ENCODE results near the gene HSPG2. TPM values are rescaled to one million over a fixed set of nuclear protein-coding genes. Genes with fewer than 3 reads are reported as not detected.

Gene HSPG2
- 281 and 358 TPM in 2 replicates for total RNA-seq

GRCh38 chr1:21937034-21937371, at the start of gene HSPG2:
TSS of gene HSPG2 (minus strand) at chr1:21937310. CDS start at chr1:21937217, 93 bp downstream.

GRCh38 chr1:21976703-21977239, 39.7 kb upstream of the HSPG2 start, which contains the start of gene CELA3B:
TSS of gene CELA3B (plus strand) at chr1:21977022. CDS start at chr1:21977040, 18 bp downstream.

GRCh38 chr1:21811875-21812305, 125.2 kb downstream of the HSPG2 start, which contains the start of gene LDLRAD2:
TSS of gene LDLRAD2 (plus strand) at chr1:21812265. CDS start at chr1:21812452, 187 bp downstream.

GRCh38 chr1:21782868-21783678, 154.0 kb downstream of the HSPG2 start, which contains the start of gene USP48:
TSS of gene USP48 (minus strand) at chr1:21783149. CDS start at chr1:21782957, 192 bp downstream.

Other genes with a start within 250 kb of the HSPG2 start
- 35.9 and 36.9 TPM in 2 replicates for gene USP48, start 154.2 kb downstream of the HSPG2 start, total RNA-seq
- gene LDLRAD2, start 125.0 kb downstream of the HSPG2 start, total RNA-seq = 0.11 and 0.39 TPM in 2 replicates
- not detected in 2 replicates for gene CELA3B, start 39.7 kb upstream of the HSPG2 start, total RNA-seq
- not detected in 2 replicates for gene CELA3A, start 64.3 kb upstream of the HSPG2 start, total RNA-seq
- 239 and 615 TPM in 2 replicates for gene CDC42, start 115.4 kb upstream of the HSPG2 start, total RNA-seq
- not detected in 2 replicates for gene WNT4, start 205.8 kb upstream of the HSPG2 start, total RNA-seq

Data from placental epithelial cell (primary cell).